AML-193 (cell line): ENCODE results near the gene DIAPH3.
"Not testable (repeated sequence)": the region's sequence is repeated elsewhere in the genome, so short reads cannot be mapped to it uniquely, and the experiment has no call there.

ENCODE experiments used
- DNase-seq, 2 experiments: peaks; one replicate each; lab custom pipeline; 2025; lab: John Stamatoyannopoulos, UW

DIAPH3 gene, protein sequence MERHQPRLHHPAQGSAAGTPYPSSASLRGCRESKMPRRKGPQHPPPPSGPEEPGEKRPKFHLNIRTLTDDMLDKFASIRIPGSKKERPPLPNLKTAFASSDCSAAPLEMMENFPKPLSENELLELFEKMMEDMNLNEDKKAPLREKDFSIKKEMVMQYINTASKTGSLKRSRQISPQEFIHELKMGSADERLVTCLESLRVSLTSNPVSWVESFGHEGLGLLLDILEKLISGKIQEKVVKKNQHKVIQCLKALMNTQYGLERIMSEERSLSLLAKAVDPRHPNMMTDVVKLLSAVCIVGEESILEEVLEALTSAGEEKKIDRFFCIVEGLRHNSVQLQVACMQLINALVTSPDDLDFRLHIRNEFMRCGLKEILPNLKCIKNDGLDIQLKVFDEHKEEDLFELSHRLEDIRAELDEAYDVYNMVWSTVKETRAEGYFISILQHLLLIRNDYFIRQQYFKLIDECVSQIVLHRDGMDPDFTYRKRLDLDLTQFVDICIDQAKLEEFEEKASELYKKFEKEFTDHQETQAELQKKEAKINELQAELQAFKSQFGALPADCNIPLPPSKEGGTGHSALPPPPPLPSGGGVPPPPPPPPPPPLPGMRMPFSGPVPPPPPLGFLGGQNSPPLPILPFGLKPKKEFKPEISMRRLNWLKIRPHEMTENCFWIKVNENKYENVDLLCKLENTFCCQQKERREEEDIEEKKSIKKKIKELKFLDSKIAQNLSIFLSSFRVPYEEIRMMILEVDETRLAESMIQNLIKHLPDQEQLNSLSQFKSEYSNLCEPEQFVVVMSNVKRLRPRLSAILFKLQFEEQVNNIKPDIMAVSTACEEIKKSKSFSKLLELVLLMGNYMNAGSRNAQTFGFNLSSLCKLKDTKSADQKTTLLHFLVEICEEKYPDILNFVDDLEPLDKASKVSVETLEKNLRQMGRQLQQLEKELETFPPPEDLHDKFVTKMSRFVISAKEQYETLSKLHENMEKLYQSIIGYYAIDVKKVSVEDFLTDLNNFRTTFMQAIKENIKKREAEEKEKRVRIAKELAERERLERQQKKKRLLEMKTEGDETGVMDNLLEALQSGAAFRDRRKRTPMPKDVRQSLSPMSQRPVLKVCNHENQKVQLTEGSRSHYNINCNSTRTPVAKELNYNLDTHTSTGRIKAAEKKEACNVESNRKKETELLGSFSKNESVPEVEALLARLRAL

GRCh38 chr13:60163478-60164233 is at the start of gene DIAPH3:
Gene DIAPH3, minus strand, starts transcription at chr13:60163928. Its CDS starts 162 bp downstream, at chr13:60163766.
- peak; percentile 97 for DNase-seq

DNA sequence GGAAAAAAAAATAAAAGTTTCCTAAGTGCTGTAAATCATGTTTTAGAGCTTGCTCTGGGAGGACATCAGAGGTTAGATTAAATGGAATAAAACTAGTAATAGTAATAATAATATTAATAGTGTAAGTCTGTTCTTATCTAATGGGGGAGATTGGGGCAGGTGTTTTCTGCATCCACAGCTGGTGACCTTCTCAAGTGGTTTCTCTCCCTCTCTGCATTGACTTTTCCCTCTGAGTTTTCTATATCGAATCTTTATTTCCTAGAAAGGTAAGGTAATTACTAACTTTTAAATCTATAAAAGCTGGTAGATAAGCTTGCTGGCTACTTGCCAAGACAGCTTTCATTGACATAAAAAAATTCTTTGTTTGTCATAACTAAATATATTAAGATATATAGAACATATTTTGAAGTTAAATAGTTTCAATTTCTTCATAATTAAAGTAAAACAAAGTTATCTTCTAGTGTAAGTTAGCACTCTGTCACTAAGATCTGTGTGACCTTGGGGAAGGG is 49.6 kb upstream of the DIAPH3 start:
- DNase-seq = no peak

DNA sequence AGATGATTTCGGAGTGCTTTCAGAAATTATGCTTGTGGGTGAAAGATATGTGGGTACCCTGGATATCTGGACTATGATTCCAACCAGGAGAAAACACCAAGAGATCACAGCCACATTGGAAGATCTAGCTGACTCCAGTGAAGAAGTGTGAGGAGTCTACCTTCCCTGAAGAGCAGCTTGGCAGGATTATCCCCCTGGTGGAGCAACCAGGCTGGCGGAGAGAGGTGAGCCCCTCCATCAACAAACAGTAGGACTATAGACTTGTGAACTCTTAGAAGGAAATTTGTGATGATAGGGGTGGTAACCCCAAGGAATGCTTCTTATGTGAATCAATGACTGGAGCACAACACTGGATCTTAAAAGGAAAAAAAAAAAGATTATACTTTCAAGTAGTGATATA is 47.8 kb upstream of the DIAPH3 start:
- no peak for DNase-seq

- DNase-seq = no peak
These were observed 47.0 kb upstream of the DIAPH3 start for GRCh38 chr13:60210510-60211330.

DNA sequence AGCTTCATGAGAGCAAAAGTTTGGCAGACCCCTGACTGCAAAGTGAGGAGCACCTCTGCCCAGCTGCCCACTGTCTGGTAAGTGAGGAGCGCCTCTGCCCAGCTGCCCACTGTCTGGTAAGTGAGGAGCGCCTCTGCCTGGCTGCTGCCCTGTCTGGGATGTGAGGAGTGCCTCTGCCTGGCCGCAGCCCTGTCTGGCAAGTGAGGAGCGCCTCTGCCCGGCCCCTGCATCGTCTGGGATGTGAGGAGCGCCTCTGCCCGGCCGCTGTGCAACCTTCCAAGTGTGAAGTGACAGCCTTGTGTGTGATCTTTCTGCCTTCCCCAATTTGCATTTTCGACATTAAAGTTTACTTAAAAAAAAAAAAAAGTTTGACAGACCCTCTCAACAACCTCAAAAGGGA is 41.8 kb upstream of the DIAPH3 start:
- not testable (repeated sequence) for DNase-seq

DNA sequence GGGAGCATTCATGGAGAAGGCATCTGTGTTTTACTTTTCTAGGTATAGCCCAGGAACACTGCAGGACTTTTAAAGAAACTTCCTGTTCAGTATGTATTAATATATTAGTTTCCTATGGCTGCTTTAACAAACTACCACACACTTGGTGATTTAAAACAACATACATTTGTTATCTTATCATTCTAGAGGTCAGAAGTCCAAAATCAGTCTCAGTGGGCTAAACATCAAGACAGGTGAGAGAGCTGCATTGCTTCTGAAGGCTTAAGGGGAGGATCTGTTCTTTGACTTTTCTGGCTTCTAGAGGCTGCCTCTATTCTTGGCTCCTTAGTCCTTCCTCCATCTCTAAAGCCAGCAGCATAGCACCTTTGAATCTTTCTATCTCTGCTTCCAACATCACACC is 37.6 kb upstream of the DIAPH3 start:
- no peak for DNase-seq

GRCh38 chr13:60195893-60196292 is 32.2 kb upstream of the DIAPH3 start:
- not testable (repeated sequence) for DNase-seq

GRCh38 chr13:60182907-60183306 is 19.2 kb upstream of the DIAPH3 start:
- no peak for DNase-seq

DNA sequence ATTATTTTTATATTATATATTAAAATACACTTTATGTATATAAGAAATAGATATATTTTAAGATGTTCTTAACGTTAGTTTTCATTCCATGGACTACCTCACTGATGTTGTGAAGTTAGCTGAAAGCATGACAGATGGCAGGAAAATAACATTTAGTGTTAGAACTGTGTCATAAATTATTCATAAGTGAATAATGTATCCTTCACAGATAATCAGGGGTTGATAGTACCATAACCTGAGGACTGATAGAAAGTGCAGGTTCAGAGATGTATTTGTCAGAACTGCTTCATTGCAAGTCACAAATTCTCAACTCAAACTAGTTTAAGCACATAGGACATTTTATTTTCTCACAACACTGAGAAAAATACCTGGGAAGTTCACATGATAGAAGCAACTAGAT is 14.6 kb upstream of the DIAPH3 start:
- DNase-seq = no peak

- no peak for DNase-seq
These were observed 11.8 kb upstream of the DIAPH3 start for GRCh38 chr13:60175571-60175970.

DNA sequence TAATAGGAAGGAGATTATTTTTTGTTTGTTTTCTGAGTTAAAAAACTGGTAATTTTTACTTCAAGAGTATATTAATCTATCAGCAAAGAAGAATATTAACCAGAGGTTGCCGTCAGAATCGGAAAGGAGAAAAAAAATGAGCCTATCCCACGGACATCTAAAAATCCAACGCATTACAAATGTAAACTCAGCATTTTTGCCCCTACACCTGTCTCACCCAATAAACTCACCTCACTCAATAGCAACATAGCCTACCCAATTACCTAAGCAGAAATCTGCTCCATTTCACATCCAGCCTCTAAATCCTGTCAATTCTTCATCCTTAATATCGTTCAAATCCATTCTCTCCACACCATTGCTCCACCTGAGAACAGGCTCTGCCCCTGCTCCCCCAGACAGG is 10.4 kb upstream of the DIAPH3 start:
- no peak for DNase-seq

GRCh38 chr13:60172111-60172510 is 8.4 kb upstream of the DIAPH3 start:
- DNase-seq = no peak

DNA sequence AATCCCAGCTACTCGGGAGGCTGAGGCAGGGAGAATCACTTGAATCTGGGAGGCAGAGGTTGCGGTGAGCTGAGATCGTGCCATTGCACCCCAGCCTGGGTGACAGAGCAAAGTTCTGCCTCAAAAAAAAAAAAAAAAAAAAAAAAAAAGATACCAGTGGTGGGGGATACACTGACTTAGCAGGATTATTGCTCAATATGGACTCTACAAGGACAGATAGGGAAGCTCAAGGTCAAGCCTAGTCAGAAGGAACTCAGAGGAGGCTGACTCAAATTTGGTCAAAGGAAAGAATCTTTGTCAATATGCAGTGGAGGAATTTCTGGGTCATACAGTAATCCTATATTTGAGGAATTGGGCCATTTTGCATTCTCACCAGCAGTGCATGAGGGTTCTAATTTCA is 6.7 kb upstream of the DIAPH3 start:
- no peak for DNase-seq

DNA sequence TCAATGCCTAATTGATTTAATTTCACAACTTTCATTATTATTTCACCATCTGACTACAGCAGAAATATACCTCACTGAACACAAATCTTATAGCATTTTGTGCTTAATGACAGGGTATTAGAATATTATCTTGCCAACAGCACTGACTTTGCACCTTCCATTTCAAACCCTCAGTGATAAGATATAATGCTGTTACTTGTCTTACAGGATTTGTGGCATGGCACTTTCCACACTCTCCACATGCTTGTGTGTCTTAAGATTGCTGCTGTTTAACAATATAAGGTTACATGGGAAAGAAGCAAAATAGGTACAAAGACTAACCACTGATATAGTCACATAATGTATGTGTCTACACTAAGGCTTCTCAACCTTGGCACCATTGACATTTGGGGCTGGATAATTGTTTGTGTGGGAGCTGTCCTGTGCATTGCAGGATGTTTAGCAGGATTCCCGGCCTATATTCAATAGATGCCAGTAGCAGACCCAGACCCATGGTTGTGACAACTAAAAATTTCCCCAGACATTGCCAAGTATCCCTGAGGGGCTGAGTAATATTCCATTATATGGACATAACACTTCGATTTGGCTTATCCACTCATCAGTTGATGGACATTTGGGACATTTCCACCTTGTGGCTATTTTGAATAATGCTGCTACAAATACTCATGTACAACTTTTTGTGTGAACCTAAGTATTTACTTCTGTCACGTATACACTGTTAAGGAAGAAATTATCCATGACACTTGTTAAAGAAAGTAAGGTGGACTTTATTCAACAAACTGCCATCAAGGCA is 5.7 kb upstream of the DIAPH3 start:
- peak in 1 of 2 experiments; percentile 16 for DNase-seq

GRCh38 chr13:60167121-60167520 is 3.4 kb upstream of the DIAPH3 start:
- no peak for DNase-seq

GRCh38 chr13:60165391-60166099 is 1.8 kb upstream of the DIAPH3 start:
- no peak for DNase-seq

GRCh38 chr13:60164234-60164889 is 634 bp upstream of the DIAPH3 start:
- DNase-seq = no peak

- DNase-seq = peak in 1 of 2 experiments; percentile 16
These were observed 1.6 kb downstream of the DIAPH3 start for GRCh38 chr13:60162096-60162495.
